ENCODE measurements around the gene CEP85L.

GRCh38 chr6:118467181-118467580, 184.2 kb downstream of the CEP85L start:
- no peak for TF ChIP-seq CTCF (IDR thresholded peaks at IDR 0.05; ENCODE audit: insufficient read depth, low read length, poor library complexity, severe bottlenecking)
- no peak for TF ChIP-seq EZH2phosphoT487 (conservative IDR thresholded peaks at IDR 0.05; ENCODE audit: low read length)
